Measurements from ENCODE around the gene MANSC1. TPM values are rescaled to one million over a fixed set of nuclear protein-coding genes. Genes with fewer than 3 reads are reported as not detected.

Gene MANSC1
- polyA plus RNA-seq, 3 donors = 0.24 to 2.3 (median 1.5) TPM

DNA sequence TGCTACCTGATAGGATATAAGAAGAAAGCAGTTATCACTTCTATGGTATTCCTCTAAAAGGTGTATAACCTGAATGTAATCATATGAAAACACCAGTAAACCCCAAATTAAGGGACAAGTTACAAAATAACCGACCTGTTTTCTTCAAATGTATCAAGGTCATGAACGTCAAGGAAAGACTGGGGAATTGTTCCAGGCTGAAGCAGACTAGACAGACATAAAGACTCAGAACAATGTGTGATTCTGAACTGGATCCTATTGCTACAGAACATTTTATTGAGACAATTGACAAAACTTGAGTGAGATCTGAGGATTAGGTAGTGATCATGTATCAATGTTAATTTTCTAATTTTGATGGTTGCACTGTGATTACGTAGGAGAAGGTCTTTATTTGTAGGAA lies 67.8 kb downstream of the MANSC1 start:
- H3K4me2 ChIP-seq (replicated peaks; ENCODE audit: extremely low read depth, low read length, poor library complexity, severe bottlenecking) = no peak overlapping the region
- H3K4me3 ChIP-seq (replicated peaks in 1 of 3; ENCODE audit: low read depth in 2 of 3, low read length in 3 of 3) = no peak overlapping the region
- no peak for TF ChIP-seq CTCF (IDR thresholded peaks at IDR 0.05)
- Mint-ChIP-seq H3K9me3 (peaks cover 3 to 12% (median 4%) of the 10 kb centered on the region in 7 donors), H3K4me3 (no peak overlapping the region), H3K36me3 (no peaks in the 10 kb centered on the region), H3K4me1 (no peaks in the 10 kb centered on the region), H3K27ac (no peak overlapping the region), H3K27me3 (ENCODE audit: low read depth in 3 of 3) (peaks cover 4 to 12% (median 5%) of the 10 kb centered on the region in 3 donors)
- no peak for DNase-seq
- intact Hi-C loops (cut with micrococcal nuclease) = no loop called here
- no peak overlapping the region for H3K27ac ChIP-seq (ENCODE audit: low read depth in 1 of 2, low read length in 2 of 2)
- H2AFZ ChIP-seq (ENCODE audit: insufficient read depth, low read depth, low read length, poor library complexity, severe bottlenecking) = no peak overlapping the region
- WGBS (ENCODE audit: insufficient coverage) = 100% methylated on average over 2 of the region's 3 CpGs
- no peaks in the 10 kb centered on the region for H4K20me1 ChIP-seq (ENCODE audit: insufficient read depth, low read length)
- H3K27me3 ChIP-seq (ENCODE audit: control insufficient read depth in 2 of 2, insufficient read depth in 2 of 2, low read length in 2 of 2) = peaks cover 2 to 3% of the 10 kb centered on the region in 2 donors
- no peaks in the 10 kb centered on the region for H3K79me2 ChIP-seq (ENCODE audit: insufficient read depth, low read length)
- no peaks in the 10 kb centered on the region for H3K36me3 ChIP-seq (replicated peaks in 1 of 2; ENCODE audit: control insufficient read depth in 1 of 2, insufficient read depth in 2 of 2, low read length in 2 of 2)
- H3K9ac ChIP-seq (ENCODE audit: insufficient read depth, low read length, poor library complexity, severe bottlenecking) = no peak overlapping the region
- no peaks in the 10 kb centered on the region for H3K9me3 ChIP-seq (replicated peaks in 1 of 2; ENCODE audit: control insufficient read depth in 1 of 2, insufficient read depth in 1 of 2, low read length in 2 of 2)
- no peaks in the 10 kb centered on the region for H3K4me1 ChIP-seq (ENCODE audit: control insufficient read depth in 1 of 2, insufficient read depth in 2 of 2, low read length in 2 of 2)

GRCh38 chr12:12281134-12281533 lies 68.9 kb downstream of the MANSC1 start:
- H3K27me3 Mint-ChIP-seq (ENCODE audit: low read depth in 3 of 3) = peaks cover 4 to 12% (median 7%) of the 10 kb centered on the region in 3 donors
- H3K36me3 Mint-ChIP-seq = no peaks in the 10 kb centered on the region

More at GRCh38 chr12:12281134-12281533, 68.9 kb downstream of the MANSC1 start:
- H3K4me3 Mint-ChIP-seq = no peak overlapping the region
- TF ChIP-seq CTCF (IDR thresholded peaks at IDR 0.05) = no peak
- Histone ChIP-seq H3K27ac (ENCODE audit: low read depth in 1 of 2, low read length in 2 of 2) (no peak overlapping the region), H3K36me3 (replicated peaks in 1 of 2; ENCODE audit: control insufficient read depth in 1 of 2, insufficient read depth in 2 of 2, low read length in 2 of 2) (no peaks in the 10 kb centered on the region), H3K4me1 (ENCODE audit: control insufficient read depth in 1 of 2, insufficient read depth in 2 of 2, low read length in 2 of 2) (no peaks in the 10 kb centered on the region), H3K9ac (ENCODE audit: insufficient read depth, low read length, poor library complexity, severe bottlenecking) (no peak overlapping the region), H3K27me3 (ENCODE audit: control insufficient read depth in 2 of 2, insufficient read depth in 2 of 2, low read length in 2 of 2) (peaks cover 2 to 3% of the 10 kb centered on the region in 2 donors), H3K9me3 (replicated peaks in 1 of 2; ENCODE audit: control insufficient read depth in 1 of 2, insufficient read depth in 1 of 2, low read length in 2 of 2) (no peaks in the 10 kb centered on the region), H3K4me3 (replicated peaks in 1 of 3; ENCODE audit: low read depth in 2 of 3, low read length in 3 of 3) (no peak overlapping the region), H3K79me2 (ENCODE audit: insufficient read depth, low read length) (no peaks in the 10 kb centered on the region), H4K20me1 (ENCODE audit: insufficient read depth, low read length) (no peaks in the 10 kb centered on the region), H2AFZ (ENCODE audit: insufficient read depth, low read depth, low read length, poor library complexity, severe bottlenecking) (no peak overlapping the region), H3K4me2 (replicated peaks; ENCODE audit: extremely low read depth, low read length, poor library complexity, severe bottlenecking) (no peak overlapping the region)
- H3K4me1 Mint-ChIP-seq = no peaks in the 10 kb centered on the region
- no peak overlapping the region for H3K27ac Mint-ChIP-seq
- WGBS (ENCODE audit: insufficient coverage) = no CpG with 5 or more reads among the region's 1 CpG
- peaks cover 6 to 20% (median 8%) of the 10 kb centered on the region in 7 donors for H3K9me3 Mint-ChIP-seq
- DNase-seq = no peak
- intact Hi-C loops (cut with micrococcal nuclease) = no loop called here
